GM19328 (cell line): ENCODE measurements around the gene YAP1.

Experiments
- ATAC-seq: cut with Tn5 transposase; IDR thresholded peaks from one replicate; pipeline ENCODE4 v1.9.1; 2021; ENCODE audit warnings: mild to moderate bottlenecking, moderate library complexity; ENCODE audit not compliant: unreplicated experiment

The YAP1 gene

GRCh38 chr11:102269927-102270326 lies 159.7 kb downstream of the YAP1 start:
- no peak for ATAC-seq

- no peak for ATAC-seq
Observed at GRCh38 chr11:102272047-102272824, 162.0 kb downstream of the YAP1 start.

GRCh38 chr11:102274628-102275027 lies 164.4 kb downstream of the YAP1 start:
- ATAC-seq: no peak

- ATAC-seq: no peak
Observed at GRCh38 chr11:102276362-102276761, 166.1 kb downstream of the YAP1 start.

GRCh38 chr11:102276783-102277182 lies 166.5 kb downstream of the YAP1 start:
- no peak for ATAC-seq

GRCh38 chr11:102279641-102280170 lies 169.5 kb downstream of the YAP1 start:
- ATAC-seq: peak; percentile 88

- no peak for ATAC-seq
Observed at GRCh38 chr11:102280245-102280833, 170.1 kb downstream of the YAP1 start.
